ENCODE data around the gene USP47. TPM values are rescaled to one million over a fixed set of nuclear protein-coding genes. Genes with fewer than 3 reads are reported as not detected.

USP47 gene
- total and polyA plus RNA-seq, 2 of the 8 experiments (the other 6 are each of a cell fraction or from before 2014, with no cell fraction given): 4.2 to 21.3 TPM

DNA sequence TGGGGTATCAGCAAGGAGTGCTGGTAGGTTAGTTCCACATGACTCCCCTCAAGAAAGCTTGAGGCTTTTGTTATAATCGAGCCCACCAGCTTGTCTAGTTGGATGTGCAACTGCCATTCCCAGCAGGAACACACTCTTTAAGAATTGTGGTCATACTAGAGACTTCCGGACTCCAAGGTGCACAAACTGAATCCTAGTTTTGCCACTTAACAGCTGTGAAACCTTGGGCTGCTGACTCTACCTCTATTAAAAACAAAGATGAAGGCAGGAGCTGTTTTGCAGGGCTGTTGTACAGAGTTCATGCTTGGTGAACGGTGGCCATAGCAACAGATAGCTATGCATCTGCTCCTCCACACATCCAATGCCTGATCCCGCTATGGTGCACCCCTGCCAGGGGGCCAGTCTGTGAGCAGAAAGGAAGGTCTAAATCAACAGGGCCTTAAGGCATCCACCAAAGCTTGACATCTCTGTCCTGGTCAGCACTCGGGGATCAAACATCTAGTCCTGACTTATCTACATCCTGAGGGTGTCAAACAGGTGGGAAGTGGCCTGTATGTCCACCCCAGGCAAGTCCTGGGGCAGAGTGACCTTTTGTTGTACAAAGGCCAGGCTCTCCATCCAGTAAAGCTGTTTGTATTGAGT lies 130.3 kb downstream of the USP47 start:
- H3K56ac ChIP-seq (replicated peaks; ENCODE audit: insufficient read length, low read depth, low read length): no peak overlapping the region
- no peak overlapping the region for H3K4me2 ChIP-seq (ENCODE audit: insufficient read depth in 1 of 2, low read depth in 2 of 2, low read length in 2 of 2)
- WGBS, 2 experiments (ENCODE audit: extremely low coverage in 1 of 2, insufficient coverage in 1 of 2, insufficient read length in 1 of 2, insufficient replicate concordance in 2 of 2, low coverage in 1 of 2, low lambda C conversion rate in 2 of 2, missing lambda C conversion rate in 1 of 2): 89% methylated on average over 5 of the region's 5 CpGs; no CpG with 5 or more reads in 1 of the 2 experiments
- no peaks in the 10 kb centered on the region for H3K23me2 ChIP-seq (ENCODE audit: low read depth, low read length)
- H3K4ac ChIP-seq (replicated peaks; ENCODE audit: insufficient read length, low read depth, low read length): no peak overlapping the region
- H2BK15ac ChIP-seq (ENCODE audit: low read length): no peak overlapping the region
- H2BK5ac ChIP-seq (ENCODE audit: low read depth, low read length): no peak overlapping the region
- H4K8ac ChIP-seq (ENCODE audit: extremely low read depth, insufficient read depth, low read length): no peak overlapping the region
- DNase-seq (ENCODE audit: low read depth in 1 of 2, low spot score in 2 of 2) (peak in 1 of 2 experiments; percentile 37), FAIRE-seq (no peak)
- H3K9me3 ChIP-seq (ENCODE audit: insufficient read depth in 2 of 2, low read depth in 1 of 2, low read length in 1 of 2): no peaks in the 10 kb centered on the region
- no peaks in the 10 kb centered on the region for H3K36me3 ChIP-seq (ENCODE audit: control insufficient read depth in 2 of 4, insufficient read depth in 4 of 4, low read length in 3 of 4)
- no peak overlapping the region for H2AK5ac ChIP-seq (ENCODE audit: low read depth, low read length)
- H3K79me1 ChIP-seq (ENCODE audit: low read depth, low read length): no peaks in the 10 kb centered on the region
- no peak overlapping the region for H2AFZ ChIP-seq (ENCODE audit: low read length)
- H3K4me1 ChIP-seq (replicated peaks in 1 of 4; ENCODE audit: control insufficient read depth in 3 of 4, insufficient read depth in 4 of 4, low read length in 3 of 4): peaks cover 0 to 3% (median 1%) of the 10 kb centered on the region in 4 experiments; a peak in 2 of 7 replicates
- no peak overlapping the region for H3K23ac ChIP-seq (ENCODE audit: insufficient read length)
- H3K4me3 ChIP-seq (ENCODE audit: extremely low read depth in 1 of 4, insufficient read depth in 2 of 4, low read depth in 3 of 4, low read length in 4 of 4): no peak overlapping the region
- no peak overlapping the region for H4K5ac ChIP-seq (ENCODE audit: insufficient read length, low read depth, low read length)
- no peak overlapping the region for H3K27ac ChIP-seq (ENCODE audit: low read depth, low read length)
- H2BK120ac ChIP-seq (replicated peaks; ENCODE audit: low read depth, low read length): no peak overlapping the region
- no peaks in the 10 kb centered on the region for H4K20me1 ChIP-seq (replicated peaks in 1 of 2; ENCODE audit: control insufficient read depth in 1 of 2, insufficient read depth in 2 of 2, low read length in 2 of 2)
- no peak overlapping the region for H2BK20ac ChIP-seq (ENCODE audit: low read length)
- H4K91ac ChIP-seq (replicated peaks; ENCODE audit: insufficient read length, low read length): no peak overlapping the region
- POLR2A ChIA-PET (ENCODE audit: partially characterized antibody): interaction anchor here (1.2 kb wide), 1 partner anchor 38 kb away, joined by 3 read pairs; no protein-coding TSS in a partner anchor
- no peak overlapping the region for H2BK12ac ChIP-seq (ENCODE audit: low read depth, low read length)
- no peaks in the 10 kb centered on the region for H3K27me3 ChIP-seq (replicated peaks in 1 of 4; ENCODE audit: control insufficient read depth in 3 of 4, extremely low read depth in 1 of 4, insufficient read depth in 3 of 4, low read length in 3 of 4)
- H3K9ac ChIP-seq (replicated peaks in 1 of 4; ENCODE audit: extremely low read depth in 1 of 4, low read depth in 3 of 4, low read length in 3 of 4): no peak overlapping the region
- H3K79me2 ChIP-seq (ENCODE audit: control insufficient read depth in 1 of 2, insufficient read depth in 2 of 2, low read length in 2 of 2): no peaks in the 10 kb centered on the region
- no peak overlapping the region for H3K18ac ChIP-seq (ENCODE audit: extremely low read depth, low read length)
- H3K14ac ChIP-seq (ENCODE audit: insufficient read length): no peak overlapping the region
- CTCF ChIA-PET (ENCODE audit: partially characterized antibody): interaction anchor here (0.9 to 2.6 kb wide), 7 partner anchors 10 to 264 kb away, joined by 3 to 10 read pairs (median 3); no protein-coding TSS in a partner anchor
- TF ChIP-seq TAF1 (IDR thresholded peaks at IDR 0.05; ENCODE audit: low read depth, low read length): no peak
- TF ChIP-seq SAP30 (IDR thresholded peaks at IDR 0.05; ENCODE audit: insufficient read depth, insufficient replicate concordance, low read length): no peak
- TF ChIP-seq, protein P1, sequence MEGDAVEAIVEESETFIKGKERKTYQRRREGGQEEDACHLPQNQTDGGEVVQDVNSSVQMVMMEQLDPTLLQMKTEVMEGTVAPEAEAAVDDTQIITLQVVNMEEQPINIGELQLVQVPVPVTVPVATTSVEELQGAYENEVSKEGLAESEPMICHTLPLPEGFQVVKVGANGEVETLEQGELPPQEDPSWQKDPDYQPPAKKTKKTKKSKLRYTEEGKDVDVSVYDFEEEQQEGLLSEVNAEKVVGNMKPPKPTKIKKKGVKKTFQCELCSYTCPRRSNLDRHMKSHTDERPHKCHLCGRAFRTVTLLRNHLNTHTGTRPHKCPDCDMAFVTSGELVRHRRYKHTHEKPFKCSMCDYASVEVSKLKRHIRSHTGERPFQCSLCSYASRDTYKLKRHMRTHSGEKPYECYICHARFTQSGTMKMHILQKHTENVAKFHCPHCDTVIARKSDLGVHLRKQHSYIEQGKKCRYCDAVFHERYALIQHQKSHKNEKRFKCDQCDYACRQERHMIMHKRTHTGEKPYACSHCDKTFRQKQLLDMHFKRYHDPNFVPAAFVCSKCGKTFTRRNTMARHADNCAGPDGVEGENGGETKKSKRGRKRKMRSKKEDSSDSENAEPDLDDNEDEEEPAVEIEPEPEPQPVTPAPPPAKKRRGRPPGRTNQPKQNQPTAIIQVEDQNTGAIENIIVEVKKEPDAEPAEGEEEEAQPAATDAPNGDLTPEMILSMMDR (IDR thresholded peaks at IDR 0.05; ENCODE audit: control extremely low read depth in 1 of 3, insufficient read depth in 1 of 3, low read depth in 1 of 3, low read length in 3 of 3): no peak
- TF ChIP-seq SIRT6 (IDR thresholded peaks at IDR 0.05; ENCODE audit: low read length): no peak
- TF ChIP-seq POLR2A (IDR thresholded peaks at IDR 0.05; ENCODE audit: control extremely low read depth in 1 of 2, low read depth in 2 of 2, low read length in 2 of 2): no peak
- TF ChIP-seq HDAC6 (IDR thresholded peaks at IDR 0.05; ENCODE audit: low read depth, low read length): no peak
- TF ChIP-seq TBP (IDR thresholded peaks at IDR 0.05; ENCODE audit: low read depth, low read length): no peak
- TF ChIP-seq EP300 (IDR thresholded peaks at IDR 0.05; ENCODE audit: borderline replicate concordance in 1 of 2, low read depth in 2 of 2, low read length in 2 of 2): no peak
- no peak for TF ChIP-seq HDAC2 (IDR thresholded peaks at IDR 0.05; ENCODE audit: borderline replicate concordance in 1 of 2, low read depth in 2 of 2, low read length in 2 of 2)
- TF ChIP-seq CHD2 (IDR thresholded peaks at IDR 0.05; ENCODE audit: low read length): no peak
